Caco-2 (cell line): ENCODE data around the gene C8G. TPM values are rescaled to one million over a fixed set of nuclear protein-coding genes. Genes with fewer than 3 reads are reported as not detected.
A peak's percentile ranks its signal among the peaks of the same experiment; 100 is the strongest.

Experiments used
- BruUV-seq: library from RNA; stranded (reverse); fragments of 400-500 nt; replicated peaks from 2 replicates; lab custom pipeline; 2021; lab: Mats Ljungman, UMichigan
- CTCF ChIA-PET: fragments of 300-600 bp; sonication (Branson Sonifier 250); formaldehyde crosslinking; loops from one replicate; lab custom pipeline; 2022; ENCODE audit warnings: antibody characterized with exemption; lab: Charles Lee
- POLR2A ChIA-PET: fragments of 300-600 bp; sonication (Branson Sonifier 250); formaldehyde crosslinking; loops from one replicate; lab custom pipeline; 2022; ENCODE audit warnings: antibody characterized with exemption; lab: Charles Lee
- DNase-seq, 2 experiments: peaks; one replicate each; pipeline versions ENCODE4 v3.0.0 to v3.0.0-alpha.2; 2020 to 2022
- H3K27me3 ChIP-seq: replicated peaks from 2 replicates; pipeline ENCODE4 v1.6.0; 2011; ENCODE audit warnings: low read length; ENCODE audit not compliant: control insufficient read depth, insufficient read depth
- H3K36me3 ChIP-seq: 2 replicates; pipeline ENCODE4 v1.5.1; 2011; ENCODE audit warnings: low read length; ENCODE audit not compliant: control insufficient read depth, insufficient read depth
- H3K4me1 ChIP-seq: fragments of 250-450 bp; sonication (Bioruptor Pico); 2 replicates; pipeline ENCODE4 v1.5.1; 2020; ENCODE audit warnings: mild to moderate bottlenecking
- H3K4me3 ChIP-seq: 2 replicates; pipeline ENCODE4 v1.5.1; 2011; ENCODE audit warnings: low read depth, mild to moderate bottlenecking, control low read depth, low read length
- H3K9me3 ChIP-seq: fragments of 250-450 bp; sonication (Bioruptor Pico); 2 replicates; pipeline ENCODE4 v1.5.1; 2020; ENCODE audit warnings: mild to moderate bottlenecking, moderate library complexity
- H3K27ac Mint-ChIP-seq: one replicate; pipeline ENCODE4 v1.8.0; 2022; ENCODE audit warnings: mixed read lengths; ENCODE audit not compliant: unreplicated experiment
- H3K27me3 Mint-ChIP-seq: one replicate; pipeline ENCODE4 v1.8.0; 2022; ENCODE audit warnings: mixed read lengths; ENCODE audit not compliant: insufficient read depth, unreplicated experiment
- H3K36me3 Mint-ChIP-seq: one replicate; pipeline ENCODE4 v1.8.0; 2022; ENCODE audit warnings: mild to moderate bottlenecking, mixed read lengths; ENCODE audit not compliant: insufficient read depth, unreplicated experiment
- H3K4me1 Mint-ChIP-seq: one replicate; pipeline ENCODE4 v1.8.0; 2022; ENCODE audit warnings: low read depth, mixed read lengths; ENCODE audit not compliant: unreplicated experiment
- H3K4me3 Mint-ChIP-seq: one replicate; pipeline ENCODE4 v1.8.0; 2022; ENCODE audit warnings: mild to moderate bottlenecking, moderate library complexity, mixed read lengths; ENCODE audit not compliant: unreplicated experiment
- H3K9me3 Mint-ChIP-seq: one replicate; pipeline ENCODE4 v1.8.0; 2022; ENCODE audit warnings: mixed read lengths; ENCODE audit not compliant: unreplicated experiment
- CTCF ChIP-seq, 2 experiments: fragments of 200-600 bp in 1 of 2; IDR thresholded peaks; 1 replicate in 1 of 2; 2 replicates in 1 of 2; pipeline versions ENCODE4 v1.5.1 to v1.8.0; 2011 to 2022; ENCODE audit warnings: antibody characterized with exemption in 1 of 2, control low read depth in 1 of 2, inconsistent platforms in 1 of 2, low read depth in 1 of 2, low read length in 1 of 2, mild to moderate bottlenecking in 1 of 2, moderate library complexity in 1 of 2; ENCODE audit not compliant: insufficient read depth in 1 of 2, severe bottlenecking in 1 of 2, unreplicated experiment in 1 of 2
- intact Hi-C: fragments of 100-400 bp; cut with micrococcal nuclease; formaldehyde crosslinking; loops from one replicate; pipeline ENCODE4 v1.10.0; 2022; ENCODE audit not compliant: unreplicated experiment
- total RNA-seq: library from RNA; stranded (reverse); gene quantifications from 2 replicates; pipeline ENCODE4 v1.2.3, GENCODE V29; 2022

C8G gene
- total RNA-seq, 1 experiment from 2014 or later: 0.77 TPM

GRCh38 chr9:136942112-136942880, 2.7 kb upstream of the C8G start:
- TSS peak; percentile 19 for BruUV-seq
- no peaks in the 10 kb centered on the region for H3K9me3 ChIP-seq
- peaks cover 1% of the 10 kb centered on the region for H3K36me3 ChIP-seq
- Mint-ChIP-seq H3K27me3 (no peaks in the 10 kb centered on the region), H3K27ac (peak overlapping the region; percentile 48), H3K4me3 (peak overlapping the region; percentile 71), H3K36me3 (peaks cover 78% of the 10 kb centered on the region), H3K9me3 (no peaks in the 10 kb centered on the region), H3K4me1 (no peaks in the 10 kb centered on the region)
- peak in 1 of 2 experiments; percentile 39 for DNase-seq
- ChIA-PET CTCF (no interaction called here), POLR2A (interaction anchor here (0.6 kb wide), 1 partner anchor 10 kb away, joined by 5 read pairs; no protein-coding TSS in a partner anchor)
- no peak overlapping the region for H3K4me3 ChIP-seq
- no peaks in the 10 kb centered on the region for H3K27me3 ChIP-seq
- intact Hi-C loops: loop anchor here (10.0 kb wide), 1 partner anchor 97 kb away; the partner anchor contains the start of genes AJM1 and PHPT1
- TF ChIP-seq CTCF (IDR thresholded peaks at IDR 0.05; ENCODE audit: insufficient read depth in 1 of 2, low read depth in 1 of 2, low read length in 1 of 2, severe bottlenecking in 1 of 2, unreplicated experiment in 1 of 2): no peak
- H3K4me1 ChIP-seq: peaks cover 26% of the 10 kb centered on the region

DNA sequence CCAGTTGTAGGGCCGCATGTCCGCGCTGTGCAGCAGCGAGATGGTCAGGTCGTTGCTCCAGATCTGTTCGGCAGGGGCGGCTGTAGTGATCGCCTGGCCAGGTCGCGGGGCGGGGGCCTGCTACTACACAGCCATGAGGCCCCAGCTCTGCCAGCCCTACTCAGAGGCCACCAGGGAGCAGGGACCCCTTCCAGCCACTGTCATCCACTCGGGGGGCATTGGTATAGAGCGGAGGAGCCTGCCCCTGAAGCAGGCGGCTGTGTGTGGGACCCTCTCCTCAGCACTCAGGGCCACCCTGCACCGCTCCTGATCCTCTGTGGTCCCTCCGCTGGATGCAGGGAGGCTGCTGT, 2.2 kb upstream of the C8G start:
- CTCF ChIA-PET: no interaction called here
- peak overlapping the region; percentile 59 for H3K4me3 ChIP-seq
- intact Hi-C loops: loop anchor here (10.0 kb wide), 1 partner anchor 98 kb away; the partner anchor contains the start of genes AJM1 and PHPT1

More for the DNA sequence above, 2.2 kb upstream of the C8G start:
- H3K36me3 Mint-ChIP-seq: peaks cover 73% of the 10 kb centered on the region
- peak in 1 of 2 experiments; percentile 42 for DNase-seq
- peaks cover 1% of the 10 kb centered on the region; the same call in 1 of the 2 replicates for H3K36me3 ChIP-seq
- H3K27me3 Mint-ChIP-seq: no peaks in the 10 kb centered on the region
- peak overlapping the region; percentile 71 for H3K4me3 Mint-ChIP-seq
- H3K4me1 ChIP-seq: peaks cover 31% of the 10 kb centered on the region
- no peaks in the 10 kb centered on the region for H3K4me1 Mint-ChIP-seq
- no peak for TF ChIP-seq CTCF (IDR thresholded peaks at IDR 0.05; ENCODE audit: insufficient read depth in 1 of 2, low read depth in 1 of 2, low read length in 1 of 2, severe bottlenecking in 1 of 2, unreplicated experiment in 1 of 2)
- peak overlapping the region; percentile 48 for H3K27ac Mint-ChIP-seq
- POLR2A ChIA-PET: interaction anchor here (0.6 kb wide), 1 partner anchor 10 kb away, joined by 5 read pairs; no protein-coding TSS in a partner anchor
- no peaks in the 10 kb centered on the region for H3K9me3 Mint-ChIP-seq
- H3K9me3 ChIP-seq: no peaks in the 10 kb centered on the region
- no TSS peak for BruUV-seq
- H3K27me3 ChIP-seq: no peaks in the 10 kb centered on the region
